Activated naive CD8-positive, alpha-beta T cell treated with anti-CD3 and anti-CD28 coated beads, Interleukin-2, amount 50 U/mL, for 24 hours (primary cell): ENCODE results near the gene ZNF32.
A peak's percentile ranks its signal among the peaks of the same experiment; 100 is the strongest.

Experiments used
- ATAC-seq: fragments of 150-1000 bp; cut with Tn5 transposase; one replicate; pipeline ENCODE4 v1.10.0; 2021
- DNase-seq: peaks from one replicate; pipeline ENCODE4 v3.0.0; 2021
- H3K27ac Mint-ChIP-seq: one replicate; pipeline ENCODE4 v1.8.0; 2021; ENCODE audit warnings: mild to moderate bottlenecking, mixed read lengths
- H3K27me3 Mint-ChIP-seq: one replicate; pipeline ENCODE4 v1.8.0; 2021; ENCODE audit warnings: mixed read lengths
- H3K36me3 Mint-ChIP-seq: one replicate; pipeline ENCODE4 v1.8.0; 2021; ENCODE audit warnings: low read depth, mixed read lengths
- H3K4me1 Mint-ChIP-seq: one replicate; pipeline ENCODE4 v1.8.0; 2021; ENCODE audit warnings: mixed read lengths
- H3K4me3 Mint-ChIP-seq: one replicate; pipeline ENCODE4 v1.8.0; 2021; ENCODE audit warnings: mild to moderate bottlenecking, moderate library complexity, mixed read lengths
- H3K9me3 Mint-ChIP-seq: one replicate; pipeline ENCODE4 v1.8.0; 2021; ENCODE audit warnings: mixed read lengths

The ZNF32 gene, protein sequence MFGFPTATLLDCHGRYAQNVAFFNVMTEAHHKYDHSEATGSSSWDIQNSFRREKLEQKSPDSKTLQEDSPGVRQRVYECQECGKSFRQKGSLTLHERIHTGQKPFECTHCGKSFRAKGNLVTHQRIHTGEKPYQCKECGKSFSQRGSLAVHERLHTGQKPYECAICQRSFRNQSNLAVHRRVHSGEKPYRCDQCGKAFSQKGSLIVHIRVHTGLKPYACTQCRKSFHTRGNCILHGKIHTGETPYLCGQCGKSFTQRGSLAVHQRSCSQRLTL

DNA sequence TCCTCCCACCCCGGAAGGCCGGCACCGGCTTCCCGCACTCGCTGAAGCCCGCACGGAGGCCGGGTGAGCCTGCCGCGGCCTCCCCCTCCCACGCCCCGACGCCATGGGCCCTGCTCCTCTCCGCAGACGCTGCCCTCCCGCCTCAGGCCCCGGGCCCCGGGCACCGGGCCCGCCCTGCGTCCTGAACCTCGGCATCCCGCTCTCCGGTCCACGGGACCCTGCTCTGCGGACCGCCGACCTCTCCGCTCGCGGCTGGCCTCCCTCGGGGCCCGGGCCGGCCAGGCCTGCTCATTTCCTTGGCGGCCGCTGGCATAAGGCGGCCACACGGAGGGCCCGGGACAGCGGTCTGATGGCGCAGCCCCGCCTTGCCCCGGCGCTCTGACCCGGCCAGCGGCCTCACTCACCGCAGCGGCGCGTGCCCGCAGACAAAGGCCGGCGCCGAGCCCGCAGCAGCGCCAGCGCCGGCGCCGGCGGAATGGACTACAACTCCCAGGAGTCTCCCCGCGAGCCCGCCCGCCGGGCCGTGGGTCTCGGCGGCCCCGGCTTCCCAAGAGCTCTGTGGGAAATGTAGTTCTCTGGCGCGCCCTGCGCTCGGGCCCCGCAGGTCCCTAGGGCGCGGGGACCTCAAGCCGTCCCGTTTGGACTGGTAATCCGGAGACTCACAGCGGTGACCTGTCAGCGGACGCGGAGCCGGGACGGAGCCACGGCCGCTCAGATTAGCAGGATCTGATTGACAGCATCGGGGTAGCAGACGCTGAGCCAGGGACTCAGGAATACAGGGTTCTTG lies at the start of gene ZNF32:
Gene ZNF32 (minus strand): TSS at position 484 of the 787 bp plus-strand sequence. CDS start 2,748 bp downstream, outside the sequence.
- ATAC-seq, result peak; percentile 97
- Mint-ChIP-seq H3K36me3 (peaks cover 41% of the 10 kb centered on the region), H3K27ac (peak within 1 kb of the TSS; percentile 87), H3K4me3 (peak within 1 kb of the TSS; percentile 82), H3K4me1 (peaks cover 15% of the 10 kb centered on the region), H3K27me3 (no peaks in the 10 kb centered on the region), H3K9me3 (peaks cover 29% of the 10 kb centered on the region)
- peak; percentile 78 for DNase-seq

- H3K4me1 Mint-ChIP-seq, result no peaks in the 10 kb centered on the region
- no peak for ATAC-seq
- no peak overlapping the region for H3K4me3 Mint-ChIP-seq
- peaks cover 4% of the 10 kb centered on the region for H3K27me3 Mint-ChIP-seq
- no peaks in the 10 kb centered on the region for H3K36me3 Mint-ChIP-seq
- DNase-seq, result no peak
- no peaks in the 10 kb centered on the region for H3K9me3 Mint-ChIP-seq
- no peak overlapping the region for H3K27ac Mint-ChIP-seq
Measured at GRCh38 chr10:43698156-43698555, 49.5 kb upstream of the ZNF32 start.

- H3K4me3 Mint-ChIP-seq, result no peak overlapping the region
- no peaks in the 10 kb centered on the region for H3K9me3 Mint-ChIP-seq
- DNase-seq (no peak), ATAC-seq (no peak)
- no peaks in the 10 kb centered on the region for H3K4me1 Mint-ChIP-seq
- no peak overlapping the region for H3K27ac Mint-ChIP-seq
- no peaks in the 10 kb centered on the region for H3K36me3 Mint-ChIP-seq
- H3K27me3 Mint-ChIP-seq, result peaks cover 12% of the 10 kb centered on the region
Measured at GRCh38 chr10:43696909-43697483, 48.3 kb upstream of the ZNF32 start.

DNA sequence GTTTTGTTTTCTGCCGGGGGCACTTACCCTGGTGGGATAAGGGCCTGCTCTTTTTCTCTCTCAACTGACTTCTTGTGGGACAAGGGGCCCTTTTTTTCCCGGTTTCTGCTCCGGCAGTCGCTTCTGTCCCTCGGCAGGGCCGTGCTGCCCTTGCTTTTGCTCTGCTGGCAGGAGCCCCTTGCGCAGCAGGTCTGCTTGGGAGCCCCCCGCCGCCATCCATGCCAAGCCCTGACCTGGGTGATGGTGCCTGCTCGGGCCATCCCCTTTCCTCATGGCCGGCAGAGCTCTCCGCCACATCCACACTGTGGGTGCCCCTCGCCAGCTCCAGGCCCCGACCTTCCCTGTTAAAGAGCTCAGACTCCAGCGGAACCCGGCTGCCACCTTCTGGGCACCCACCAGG lies 47.0 kb upstream of the ZNF32 start:
- Mint-ChIP-seq H3K36me3 (no peaks in the 10 kb centered on the region), H3K27ac (no peak overlapping the region), H3K9me3 (no peaks in the 10 kb centered on the region), H3K4me1 (no peaks in the 10 kb centered on the region), H3K27me3 (peaks cover 24% of the 10 kb centered on the region), H3K4me3 (no peak overlapping the region)
- no peak for ATAC-seq
- no peak for DNase-seq

DNA sequence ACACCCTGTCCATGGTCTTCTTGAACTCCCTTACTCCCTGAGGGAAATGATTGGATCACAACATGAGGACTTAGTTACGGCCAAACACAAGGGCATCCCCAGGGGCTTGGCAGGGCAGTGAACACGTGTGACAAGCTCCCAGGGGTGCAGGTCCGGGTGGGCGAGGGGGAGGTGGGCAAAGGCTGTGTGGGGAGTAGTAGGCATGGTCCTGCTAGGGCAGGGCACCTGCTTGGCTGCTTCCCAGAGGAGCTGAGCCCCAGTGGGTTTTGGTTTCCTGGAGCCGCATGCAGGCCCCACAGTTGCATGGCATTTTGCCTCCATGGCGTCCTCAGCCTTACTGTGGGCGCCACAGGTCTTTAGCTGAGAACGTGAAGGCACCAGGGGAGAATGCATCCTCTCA lies 46.6 kb upstream of the ZNF32 start:
- no peak overlapping the region for H3K4me3 Mint-ChIP-seq

DNA sequence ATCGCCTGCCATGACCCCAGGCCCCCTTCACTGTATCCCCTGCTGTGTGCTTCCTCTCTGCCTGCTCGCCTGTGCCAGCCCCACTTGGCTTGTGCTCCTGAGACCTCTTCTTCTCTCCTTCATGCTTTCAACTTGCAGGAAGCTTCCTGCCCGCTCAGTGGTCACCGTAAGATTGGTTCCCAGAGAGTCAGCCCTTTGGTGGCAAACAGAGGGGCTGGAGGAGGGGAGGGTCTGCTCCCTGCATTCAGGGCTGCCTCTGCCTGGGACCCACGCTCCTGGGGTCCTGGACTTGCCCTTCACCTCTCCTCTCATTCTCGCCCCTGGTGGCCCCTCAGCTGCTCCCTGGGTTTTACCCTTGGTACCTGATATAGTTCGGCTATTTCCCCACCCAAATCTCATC lies 45.8 kb upstream of the ZNF32 start:
- H3K4me3 Mint-ChIP-seq, result no peak overlapping the region
- DNase-seq (no peak), ATAC-seq (no peak)
- H3K27me3 Mint-ChIP-seq, result peaks cover 25% of the 10 kb centered on the region
- no peaks in the 10 kb centered on the region for H3K36me3 Mint-ChIP-seq
- H3K9me3 Mint-ChIP-seq, result no peaks in the 10 kb centered on the region
- no peak overlapping the region for H3K27ac Mint-ChIP-seq
- H3K4me1 Mint-ChIP-seq, result peaks cover 8% of the 10 kb centered on the region

More for the DNA sequence above, 46.6 kb upstream of the ZNF32 start:
- DNase-seq, result no peak
- Mint-ChIP-seq H3K36me3 (no peaks in the 10 kb centered on the region), H3K27me3 (peaks cover 26% of the 10 kb centered on the region), H3K27ac (no peak overlapping the region), H3K9me3 (no peaks in the 10 kb centered on the region), H3K4me1 (no peaks in the 10 kb centered on the region)
- ATAC-seq, result no peak

- H3K36me3 Mint-ChIP-seq, result no peaks in the 10 kb centered on the region
- peaks cover 29% of the 10 kb centered on the region for H3K27me3 Mint-ChIP-seq
- no peak for DNase-seq
- H3K9me3 Mint-ChIP-seq, result no peaks in the 10 kb centered on the region
- ATAC-seq, result no peak
- H3K4me3 Mint-ChIP-seq, result no peak overlapping the region
- H3K27ac Mint-ChIP-seq, result no peak overlapping the region
- peaks cover 9% of the 10 kb centered on the region for H3K4me1 Mint-ChIP-seq
Measured at GRCh38 chr10:43693602-43694001, 44.9 kb upstream of the ZNF32 start.

GRCh38 chr10:43692051-43692825 lies 43.6 kb upstream of the ZNF32 start:
- no peak overlapping the region for H3K27ac Mint-ChIP-seq
- H3K4me3 Mint-ChIP-seq, result no peak overlapping the region
- H3K36me3 Mint-ChIP-seq, result no peaks in the 10 kb centered on the region
- DNase-seq (no peak), ATAC-seq (no peak)
- peaks cover 9% of the 10 kb centered on the region for H3K4me1 Mint-ChIP-seq
- H3K9me3 Mint-ChIP-seq, result no peaks in the 10 kb centered on the region
- H3K27me3 Mint-ChIP-seq, result peaks cover 33% of the 10 kb centered on the region

DNA sequence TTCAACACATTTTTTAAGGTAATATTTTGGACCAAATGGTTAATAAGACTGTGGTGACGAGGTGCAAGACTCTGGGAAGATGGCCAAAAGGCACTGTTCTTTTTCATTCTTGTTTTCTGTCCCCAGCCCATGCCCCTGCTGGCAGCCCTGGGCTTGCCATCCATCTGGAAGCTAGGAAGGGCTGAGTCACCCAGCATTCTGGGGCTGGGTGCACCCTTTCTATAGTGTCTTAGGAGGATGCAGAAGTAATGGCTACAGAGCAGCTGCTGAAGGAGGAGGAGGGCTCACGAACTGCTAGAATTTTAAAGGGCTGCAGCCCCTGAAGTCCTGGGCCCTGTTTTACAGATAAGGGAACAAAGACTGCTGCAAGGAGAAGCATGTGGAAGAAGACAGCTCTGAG lies 42.8 kb upstream of the ZNF32 start:
- Mint-ChIP-seq H3K27ac (no peak overlapping the region), H3K9me3 (no peaks in the 10 kb centered on the region), H3K27me3 (peaks cover 33% of the 10 kb centered on the region), H3K36me3 (no peaks in the 10 kb centered on the region), H3K4me3 (no peak overlapping the region), H3K4me1 (peaks cover 9% of the 10 kb centered on the region)
- DNase-seq (no peak), ATAC-seq (no peak)

DNA sequence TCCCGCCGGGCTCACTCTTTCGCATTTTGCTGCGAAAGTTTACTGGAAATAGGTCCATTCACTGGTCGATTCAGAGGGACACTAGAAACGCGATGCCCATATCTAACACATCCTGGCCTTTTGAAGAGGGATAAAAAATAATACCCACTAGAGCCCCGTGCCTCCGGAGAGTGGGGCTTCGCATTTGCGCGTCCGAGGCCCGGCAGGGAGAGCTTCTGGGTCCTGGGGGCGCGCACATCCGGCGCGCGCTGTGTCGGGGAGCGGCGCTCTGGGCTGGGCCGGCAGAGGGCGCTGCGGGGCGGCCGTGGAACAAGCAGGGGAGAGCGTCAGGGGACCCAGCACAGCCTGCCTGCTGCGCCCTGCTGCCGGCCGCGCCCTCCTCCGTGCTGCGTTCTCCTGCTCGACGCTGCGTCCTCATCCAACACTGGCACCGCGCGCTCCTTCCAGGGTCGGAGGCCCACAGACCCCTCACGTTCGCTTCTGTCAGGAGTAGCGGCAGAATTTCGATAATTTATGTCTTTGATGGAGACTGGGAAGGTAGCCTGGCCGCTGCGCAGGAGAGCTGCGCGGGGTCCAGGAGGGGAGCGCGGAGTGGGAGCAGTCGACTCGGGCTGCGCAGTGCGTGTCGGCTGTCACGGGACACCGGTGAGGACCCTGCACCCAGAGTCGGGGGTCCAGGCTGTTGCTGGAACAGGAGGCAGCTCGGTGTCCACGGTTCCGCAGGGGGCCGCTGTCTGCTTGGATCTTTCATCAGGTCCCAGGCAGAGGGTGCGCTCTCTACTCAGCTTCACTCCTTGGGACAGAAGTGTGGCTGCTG lies 41.5 kb upstream of the ZNF32 start:
- peaks cover 9% of the 10 kb centered on the region for H3K4me1 Mint-ChIP-seq
- no peaks in the 10 kb centered on the region for H3K36me3 Mint-ChIP-seq
- H3K27me3 Mint-ChIP-seq, result peaks cover 33% of the 10 kb centered on the region
- peak; percentile 91 for DNase-seq
- peak overlapping the region; percentile 77 for H3K4me3 Mint-ChIP-seq
- H3K9me3 Mint-ChIP-seq, result no peaks in the 10 kb centered on the region
- H3K27ac Mint-ChIP-seq, result no peak overlapping the region
- peak; percentile 98 for ATAC-seq

GRCh38 chr10:43689618-43689954 lies 40.9 kb upstream of the ZNF32 start:
- no peak overlapping the region for H3K27ac Mint-ChIP-seq
- DNase-seq, result peak; percentile 47

GRCh38 chr10:43689007-43689491 lies 40.4 kb upstream of the ZNF32 start:
- DNase-seq (no peak), ATAC-seq (no peak)
- peaks cover 34% of the 10 kb centered on the region for H3K27me3 Mint-ChIP-seq
- no peaks in the 10 kb centered on the region for H3K36me3 Mint-ChIP-seq
- peaks cover 9% of the 10 kb centered on the region for H3K4me1 Mint-ChIP-seq
- H3K4me3 Mint-ChIP-seq, result peak overlapping the region; percentile 77
- H3K27ac Mint-ChIP-seq, result no peak overlapping the region
- no peaks in the 10 kb centered on the region for H3K9me3 Mint-ChIP-seq

More at GRCh38 chr10:43689618-43689954, 40.9 kb upstream of the ZNF32 start:
- Mint-ChIP-seq H3K36me3 (no peaks in the 10 kb centered on the region), H3K4me3 (peak overlapping the region; percentile 77), H3K4me1 (peaks cover 9% of the 10 kb centered on the region), H3K9me3 (no peaks in the 10 kb centered on the region), H3K27me3 (peaks cover 34% of the 10 kb centered on the region)
- peak; percentile 53 for ATAC-seq

DNA sequence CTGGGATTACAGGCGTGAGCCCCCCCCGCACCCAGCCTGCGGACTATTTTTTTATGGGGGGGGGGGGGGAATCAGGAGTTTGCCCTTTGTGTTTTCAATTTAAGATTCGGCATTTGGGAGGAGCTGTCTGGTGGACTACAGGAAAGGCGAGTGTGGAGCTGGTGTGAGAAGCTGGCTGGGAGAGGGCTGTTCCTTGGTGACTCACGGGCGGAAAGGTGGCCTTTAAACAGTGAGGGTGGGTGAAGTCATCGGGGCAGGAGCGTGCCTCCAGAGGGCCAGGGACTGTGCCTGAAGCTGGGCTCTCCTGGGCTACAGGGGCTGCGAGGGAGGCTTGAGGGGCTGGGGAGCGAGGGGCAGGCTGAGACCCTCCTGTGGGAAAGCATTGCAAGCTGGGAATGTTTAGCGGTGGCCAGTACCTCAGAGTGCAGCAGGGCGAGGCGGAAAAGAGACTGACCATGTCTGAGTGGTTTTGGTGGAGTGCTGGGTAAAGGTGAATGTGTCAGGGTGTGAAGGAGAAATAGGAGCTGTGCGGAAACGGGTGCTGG lies 39.7 kb upstream of the ZNF32 start:
- DNase-seq, result no peak
- no peaks in the 10 kb centered on the region for H3K9me3 Mint-ChIP-seq
- peaks cover 37% of the 10 kb centered on the region for H3K27me3 Mint-ChIP-seq
- H3K4me1 Mint-ChIP-seq, result peaks cover 9% of the 10 kb centered on the region
- H3K27ac Mint-ChIP-seq, result no peak overlapping the region
- ATAC-seq, result no peak
- no peak overlapping the region for H3K4me3 Mint-ChIP-seq
- H3K36me3 Mint-ChIP-seq, result no peaks in the 10 kb centered on the region
